NB4 (cell line): ENCODE measurements around the gene DEUP1.

Experiments
- MAX ChIP-seq: IDR thresholded peaks from 2 replicates; pipeline ENCODE4 v1.6.1; 2011; ENCODE audit warnings: low read depth, low read length
- POLR2A ChIP-seq: IDR thresholded peaks from 2 replicates; pipeline ENCODE4 v1.6.1; 2011; ENCODE audit warnings: mild to moderate bottlenecking; ENCODE audit not compliant: insufficient read length; ENCODE audit errors: extremely low read depth
- TF ChIP-seq, protein P1 (sequence below): IDR thresholded peaks from one replicate; pipeline ENCODE4 v1.5.1; 2012; ENCODE audit warnings: low read depth, low read length

- no peak for TF ChIP-seq POLR2A
- TF ChIP-seq, protein P1, sequence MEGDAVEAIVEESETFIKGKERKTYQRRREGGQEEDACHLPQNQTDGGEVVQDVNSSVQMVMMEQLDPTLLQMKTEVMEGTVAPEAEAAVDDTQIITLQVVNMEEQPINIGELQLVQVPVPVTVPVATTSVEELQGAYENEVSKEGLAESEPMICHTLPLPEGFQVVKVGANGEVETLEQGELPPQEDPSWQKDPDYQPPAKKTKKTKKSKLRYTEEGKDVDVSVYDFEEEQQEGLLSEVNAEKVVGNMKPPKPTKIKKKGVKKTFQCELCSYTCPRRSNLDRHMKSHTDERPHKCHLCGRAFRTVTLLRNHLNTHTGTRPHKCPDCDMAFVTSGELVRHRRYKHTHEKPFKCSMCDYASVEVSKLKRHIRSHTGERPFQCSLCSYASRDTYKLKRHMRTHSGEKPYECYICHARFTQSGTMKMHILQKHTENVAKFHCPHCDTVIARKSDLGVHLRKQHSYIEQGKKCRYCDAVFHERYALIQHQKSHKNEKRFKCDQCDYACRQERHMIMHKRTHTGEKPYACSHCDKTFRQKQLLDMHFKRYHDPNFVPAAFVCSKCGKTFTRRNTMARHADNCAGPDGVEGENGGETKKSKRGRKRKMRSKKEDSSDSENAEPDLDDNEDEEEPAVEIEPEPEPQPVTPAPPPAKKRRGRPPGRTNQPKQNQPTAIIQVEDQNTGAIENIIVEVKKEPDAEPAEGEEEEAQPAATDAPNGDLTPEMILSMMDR = no peak
- no peak for TF ChIP-seq MAX
Measured at GRCh38 chr11:93324500-93324899, 6.0 kb upstream of the DEUP1 start.
